ENCODE results near the gene SARDH.

Gene SARDH

DNA sequence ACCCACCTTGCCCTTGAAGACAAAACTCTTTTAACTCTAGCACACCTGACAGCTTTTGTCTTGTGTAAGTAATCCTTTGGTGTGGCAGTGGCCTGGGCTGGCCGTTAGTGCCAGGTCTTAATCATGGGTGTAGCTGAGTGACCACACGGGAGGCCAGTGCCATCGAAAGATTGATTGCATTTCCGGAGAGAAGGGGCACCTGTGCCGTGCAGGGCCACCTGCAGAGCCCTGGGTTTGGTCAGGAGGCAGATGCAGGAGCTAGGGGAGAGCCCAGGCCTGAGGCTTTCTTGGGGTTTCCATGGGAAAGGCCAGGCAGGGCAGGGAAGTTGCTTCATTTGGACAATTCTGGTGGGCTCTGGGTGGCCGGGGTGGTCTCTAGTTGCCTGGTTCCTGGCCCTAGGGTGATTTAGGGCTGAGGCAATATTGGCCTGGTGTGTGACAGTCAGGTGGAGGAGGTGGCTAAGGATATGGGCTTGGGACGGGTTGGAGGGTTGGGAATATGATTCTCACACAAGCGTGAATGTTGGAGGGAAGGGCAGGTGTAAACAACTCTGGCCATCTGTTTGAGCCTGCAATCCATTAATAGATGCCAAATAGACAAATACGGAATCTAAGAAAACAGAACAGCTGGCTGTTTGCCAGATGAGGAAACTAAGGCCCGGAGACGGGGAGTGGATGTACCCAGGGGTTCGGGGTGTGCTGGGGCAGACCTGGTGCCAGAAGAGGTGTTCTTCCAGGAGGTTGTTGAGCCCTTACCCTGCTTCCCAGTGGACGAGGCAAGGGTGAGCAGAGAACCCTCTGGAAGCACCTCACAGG lies 97.4 kb downstream of the SARDH start:
- TF ChIP-seq, protein P1, sequence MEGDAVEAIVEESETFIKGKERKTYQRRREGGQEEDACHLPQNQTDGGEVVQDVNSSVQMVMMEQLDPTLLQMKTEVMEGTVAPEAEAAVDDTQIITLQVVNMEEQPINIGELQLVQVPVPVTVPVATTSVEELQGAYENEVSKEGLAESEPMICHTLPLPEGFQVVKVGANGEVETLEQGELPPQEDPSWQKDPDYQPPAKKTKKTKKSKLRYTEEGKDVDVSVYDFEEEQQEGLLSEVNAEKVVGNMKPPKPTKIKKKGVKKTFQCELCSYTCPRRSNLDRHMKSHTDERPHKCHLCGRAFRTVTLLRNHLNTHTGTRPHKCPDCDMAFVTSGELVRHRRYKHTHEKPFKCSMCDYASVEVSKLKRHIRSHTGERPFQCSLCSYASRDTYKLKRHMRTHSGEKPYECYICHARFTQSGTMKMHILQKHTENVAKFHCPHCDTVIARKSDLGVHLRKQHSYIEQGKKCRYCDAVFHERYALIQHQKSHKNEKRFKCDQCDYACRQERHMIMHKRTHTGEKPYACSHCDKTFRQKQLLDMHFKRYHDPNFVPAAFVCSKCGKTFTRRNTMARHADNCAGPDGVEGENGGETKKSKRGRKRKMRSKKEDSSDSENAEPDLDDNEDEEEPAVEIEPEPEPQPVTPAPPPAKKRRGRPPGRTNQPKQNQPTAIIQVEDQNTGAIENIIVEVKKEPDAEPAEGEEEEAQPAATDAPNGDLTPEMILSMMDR (IDR thresholded peaks at IDR 0.05; ENCODE audit: low read depth, low read length, missing control alignments) = no peak
- no peak for DNase-seq (ENCODE audit: extremely low read depth, low read depth)
- H3K4me3 ChIP-seq (replicated peaks; ENCODE audit: low read depth, low read length) = no peak overlapping the region

DNA sequence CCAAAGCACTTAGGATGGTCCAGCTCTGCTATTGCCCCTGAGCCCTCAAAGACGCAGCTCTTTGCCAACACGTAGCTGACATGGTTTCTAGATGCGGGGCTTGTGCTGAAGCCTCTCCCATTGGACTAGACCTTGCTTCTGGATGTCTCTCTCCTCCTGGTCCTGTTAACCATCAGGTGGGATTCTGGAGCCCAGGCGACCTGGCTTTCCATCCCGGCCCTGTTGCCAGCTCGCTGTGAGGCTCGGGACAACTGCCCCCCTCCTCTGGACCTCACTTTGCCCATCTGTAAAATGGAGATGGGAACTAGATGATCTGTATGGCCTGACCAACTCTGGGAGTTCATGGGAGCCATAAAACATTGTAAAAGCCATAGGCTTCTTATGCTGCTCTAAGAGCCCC lies 98.0 kb downstream of the SARDH start:
- no peak for DNase-seq (ENCODE audit: extremely low read depth, low read depth)
- no peak overlapping the region for H3K4me3 ChIP-seq (replicated peaks; ENCODE audit: low read depth, low read length)
- TF ChIP-seq, protein P1 (IDR thresholded peaks at IDR 0.05; ENCODE audit: low read depth, low read length, missing control alignments) = no peak

DNA sequence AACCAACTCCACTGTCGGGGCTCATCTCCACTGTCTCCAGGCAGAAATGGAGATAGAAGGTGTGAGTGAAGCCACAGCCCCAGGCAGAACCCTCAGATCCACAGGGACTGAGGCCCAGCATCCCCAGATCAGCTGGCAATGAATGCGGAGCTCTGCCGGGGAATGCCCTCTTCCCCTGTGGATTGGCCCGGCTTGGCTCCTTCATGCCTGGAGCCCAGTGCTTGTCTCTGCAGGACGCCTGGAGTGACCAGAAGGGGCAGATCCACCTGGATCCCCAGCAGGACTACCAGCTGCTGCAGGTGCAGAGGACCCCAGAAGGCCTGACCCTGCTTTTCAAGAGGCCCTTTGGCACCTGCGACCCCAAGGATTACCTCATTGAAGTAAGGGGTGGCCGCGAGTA lies 98.5 kb downstream of the SARDH start:
- H3K4me3 ChIP-seq (replicated peaks; ENCODE audit: low read depth, low read length) = no peak overlapping the region
- TF ChIP-seq, protein P1 (IDR thresholded peaks at IDR 0.05; ENCODE audit: low read depth, low read length, missing control alignments) = no peak
- no peak for DNase-seq (ENCODE audit: extremely low read depth, low read depth)

DNA sequence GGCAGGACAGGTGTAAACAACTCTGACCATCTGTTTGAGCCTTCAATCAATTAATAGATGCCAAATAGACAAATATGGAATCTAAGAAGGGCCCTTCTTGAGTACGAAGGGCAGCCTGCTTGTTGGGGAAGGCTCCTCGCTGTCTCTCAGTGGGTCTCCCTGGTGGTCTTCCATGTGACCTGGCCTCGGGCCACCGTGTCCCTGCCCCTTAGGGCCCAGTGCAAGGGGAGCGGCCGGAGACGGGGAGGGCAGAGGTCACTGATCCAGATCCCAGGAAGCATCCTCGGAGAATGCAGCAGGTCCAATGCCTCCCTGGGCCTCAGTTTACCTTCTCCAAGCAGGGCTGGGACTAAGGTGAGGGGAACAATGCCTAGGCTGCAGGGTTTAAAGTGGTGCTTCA lies 99.4 kb downstream of the SARDH start:
- TF ChIP-seq, protein P1 (IDR thresholded peaks at IDR 0.05; ENCODE audit: low read depth, low read length, missing control alignments) = no peak
- H3K4me3 ChIP-seq (replicated peaks; ENCODE audit: low read depth, low read length) = no peak overlapping the region
- no peak for DNase-seq (ENCODE audit: extremely low read depth, low read depth)

DNA sequence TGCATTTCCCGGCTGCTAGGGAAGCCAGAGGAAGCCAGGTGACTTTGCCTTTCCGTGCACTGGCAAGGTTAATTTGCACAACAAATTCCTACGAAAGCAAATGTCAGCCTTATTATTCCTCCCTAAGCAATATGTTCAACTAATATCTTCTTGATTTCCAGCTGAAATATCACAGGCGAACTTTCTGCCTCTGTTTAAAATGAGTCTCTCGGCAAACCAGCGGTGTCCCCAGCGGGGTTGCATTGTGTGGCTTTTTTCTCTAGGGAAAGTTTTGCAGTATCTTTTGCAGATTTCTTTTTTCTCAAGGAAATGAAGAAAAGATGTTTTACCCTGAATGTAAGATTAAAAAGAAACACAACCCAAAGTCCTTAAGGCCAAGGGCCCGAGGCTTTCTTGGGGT lies 100.1 kb downstream of the SARDH start:
- TF ChIP-seq, protein P1 (IDR thresholded peaks at IDR 0.05; ENCODE audit: low read depth, low read length, missing control alignments) = no peak
- no peak for DNase-seq (ENCODE audit: extremely low read depth, low read depth)
- no peak overlapping the region for H3K4me3 ChIP-seq (replicated peaks; ENCODE audit: low read depth, low read length)

DNA sequence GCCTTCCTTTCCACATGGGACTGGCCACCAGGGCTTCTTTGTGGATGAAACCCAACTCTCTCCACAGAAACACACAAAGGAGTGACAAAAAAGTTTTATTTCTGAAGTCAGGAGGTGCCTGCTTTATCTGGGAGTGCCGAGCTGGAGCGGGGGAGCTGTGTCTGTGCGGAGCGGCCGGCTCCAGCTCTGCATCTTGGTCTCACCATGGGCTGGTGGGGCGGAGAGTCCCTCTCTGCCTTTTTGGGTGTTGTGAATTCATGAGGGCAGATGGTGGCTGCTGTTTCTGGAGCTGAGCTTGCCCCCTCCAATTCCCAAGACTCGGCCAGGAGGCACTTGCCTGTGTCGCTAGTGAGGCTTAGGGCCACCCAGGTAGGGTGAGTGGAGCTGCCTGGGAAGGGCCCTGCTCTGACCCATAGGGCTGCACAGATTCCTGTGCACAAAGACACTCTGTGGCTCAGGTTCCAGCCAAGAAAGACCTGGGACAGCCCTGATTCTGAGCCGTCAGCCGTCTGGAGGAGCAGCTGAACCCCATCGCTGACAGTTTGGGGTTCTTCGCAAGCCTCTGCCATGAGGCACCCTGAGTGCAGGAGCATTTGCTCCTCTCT lies 100.6 kb downstream of the SARDH start:
- H3K4me3 ChIP-seq (replicated peaks; ENCODE audit: low read depth, low read length) = no peak overlapping the region
- TF ChIP-seq, protein P1 (IDR thresholded peaks at IDR 0.05; ENCODE audit: low read depth, low read length, missing control alignments) = no peak
- no peak for DNase-seq (ENCODE audit: extremely low read depth, low read depth)

Data from HFF-Myc (cell line).